Stimulated activated naive CD8-positive, alpha-beta T cell treated with anti-CD3 and anti-CD28 coated beads, Interleukin-15, Interleukin-2, amounts not matched to agents 100 ng/mL and 50 ng/mL, for 24 hours (primary cell): ENCODE data around the gene DYNC1H1.
"Not testable (repeated sequence)": the region's sequence is repeated elsewhere in the genome, so short reads cannot be mapped to it uniquely, and the experiment has no call there.

Experiments used
- H3K27ac Mint-ChIP-seq: one replicate; pipeline ENCODE4 v1.8.0; 2021; ENCODE audit warnings: mild to moderate bottlenecking, mixed read lengths
- H3K27me3 Mint-ChIP-seq: one replicate; pipeline ENCODE4 v1.8.0; 2021; ENCODE audit warnings: mixed read lengths
- H3K36me3 Mint-ChIP-seq: one replicate; pipeline ENCODE4 v1.8.0; 2021; ENCODE audit warnings: low read depth, mixed read lengths
- H3K4me1 Mint-ChIP-seq: one replicate; pipeline ENCODE4 v1.8.0; 2021; ENCODE audit warnings: low read depth, mixed read lengths
- H3K4me3 Mint-ChIP-seq: one replicate; pipeline ENCODE4 v1.8.0; 2021; ENCODE audit warnings: mild to moderate bottlenecking, mixed read lengths
- H3K9me3 Mint-ChIP-seq: one replicate; pipeline ENCODE4 v1.8.0; 2021; ENCODE audit warnings: mixed read lengths

Gene DYNC1H1

GRCh38 chr14:102058961-102059360 lies 94.6 kb downstream of the DYNC1H1 start:
- Mint-ChIP-seq H3K27me3 (no peaks in the 10 kb centered on the region), H3K9me3 (no peaks in the 10 kb centered on the region), H3K4me1 (peaks cover 14% of the 10 kb centered on the region), H3K4me3 (no peak overlapping the region), H3K36me3 (no peaks in the 10 kb centered on the region), H3K27ac (no peak overlapping the region)

GRCh38 chr14:102063109-102063807 lies 98.9 kb downstream of the DYNC1H1 start:
- Mint-ChIP-seq H3K27me3 (no peaks in the 10 kb centered on the region), H3K4me3 (no peak overlapping the region), H3K9me3 (no peaks in the 10 kb centered on the region), H3K4me1 (peaks cover 6% of the 10 kb centered on the region), H3K36me3 (no peaks in the 10 kb centered on the region), H3K27ac (no peak overlapping the region)

- no peak overlapping the region for H3K4me3 Mint-ChIP-seq
- no peaks in the 10 kb centered on the region for H3K27me3 Mint-ChIP-seq
- peaks cover 5% of the 10 kb centered on the region for H3K4me1 Mint-ChIP-seq
- H3K27ac Mint-ChIP-seq, result no peak overlapping the region
- no peaks in the 10 kb centered on the region for H3K36me3 Mint-ChIP-seq
- no peaks in the 10 kb centered on the region for H3K9me3 Mint-ChIP-seq
Observed at GRCh38 chr14:102063808-102064429, 99.5 kb downstream of the DYNC1H1 start.

- not testable (repeated sequence) for H3K36me3 Mint-ChIP-seq, H3K27me3 Mint-ChIP-seq, H3K4me3 Mint-ChIP-seq, H3K4me1 Mint-ChIP-seq, H3K9me3 Mint-ChIP-seq, H3K27ac Mint-ChIP-seq
Observed at GRCh38 chr14:102064590-102064989, 100.2 kb downstream of the DYNC1H1 start.

GRCh38 chr14:102066041-102066451 lies 101.7 kb downstream of the DYNC1H1 start:
- Mint-ChIP-seq H3K27me3 (no peaks in the 10 kb centered on the region), H3K4me3 (no peak overlapping the region), H3K9me3 (no peaks in the 10 kb centered on the region), H3K27ac (no peak overlapping the region), H3K4me1 (peaks cover 6% of the 10 kb centered on the region), H3K36me3 (no peaks in the 10 kb centered on the region)

- H3K4me3 Mint-ChIP-seq, result no peak overlapping the region
- peaks cover 11% of the 10 kb centered on the region for H3K4me1 Mint-ChIP-seq
- no peaks in the 10 kb centered on the region for H3K27me3 Mint-ChIP-seq
- peaks cover 10% of the 10 kb centered on the region for H3K36me3 Mint-ChIP-seq
- H3K27ac Mint-ChIP-seq, result no peak overlapping the region
- H3K9me3 Mint-ChIP-seq, result no peaks in the 10 kb centered on the region
Observed at GRCh38 chr14:102071283-102071998, 107.1 kb downstream of the DYNC1H1 start.

GRCh38 chr14:102074415-102074964 lies 110.1 kb downstream of the DYNC1H1 start:
- H3K4me1 Mint-ChIP-seq, result peaks cover 10% of the 10 kb centered on the region
- H3K36me3 Mint-ChIP-seq, result peaks cover 26% of the 10 kb centered on the region
- no peak overlapping the region for H3K4me3 Mint-ChIP-seq
- no peaks in the 10 kb centered on the region for H3K9me3 Mint-ChIP-seq
- H3K27ac Mint-ChIP-seq, result no peak overlapping the region
- H3K27me3 Mint-ChIP-seq, result no peaks in the 10 kb centered on the region

- Mint-ChIP-seq H3K9me3 (no peaks in the 10 kb centered on the region), H3K4me1 (peaks cover 12% of the 10 kb centered on the region), H3K27me3 (no peaks in the 10 kb centered on the region), H3K4me3 (no peak overlapping the region), H3K36me3 (peaks cover 32% of the 10 kb centered on the region), H3K27ac (no peak overlapping the region)
Observed at GRCh38 chr14:102075155-102075554, 110.8 kb downstream of the DYNC1H1 start.

GRCh38 chr14:102077382-102077709 lies 113.0 kb downstream of the DYNC1H1 start:
- Mint-ChIP-seq H3K9me3 (no peaks in the 10 kb centered on the region), H3K36me3 (peaks cover 50% of the 10 kb centered on the region), H3K4me3 (no peak overlapping the region), H3K4me1 (peaks cover 24% of the 10 kb centered on the region), H3K27me3 (no peaks in the 10 kb centered on the region), H3K27ac (no peak overlapping the region)

GRCh38 chr14:102078361-102078791 lies 114.0 kb downstream of the DYNC1H1 start:
- H3K27ac Mint-ChIP-seq, result peak overlapping the region; percentile 42
- H3K36me3 Mint-ChIP-seq, result peaks cover 60% of the 10 kb centered on the region
- peaks cover 34% of the 10 kb centered on the region for H3K4me1 Mint-ChIP-seq
- H3K4me3 Mint-ChIP-seq, H3K27me3 Mint-ChIP-seq, H3K9me3 Mint-ChIP-seq: not testable (repeated sequence)

GRCh38 chr14:102078831-102079699 lies 114.7 kb downstream of the DYNC1H1 start:
- Mint-ChIP-seq H3K4me1 (peaks cover 41% of the 10 kb centered on the region), H3K27ac (peak overlapping the region; percentile 71), H3K36me3 (peaks cover 66% of the 10 kb centered on the region), H3K9me3 (no peaks in the 10 kb centered on the region), H3K4me3 (no peak overlapping the region), H3K27me3 (no peaks in the 10 kb centered on the region)

GRCh38 chr14:102079700-102079979 lies 115.3 kb downstream of the DYNC1H1 start:
- H3K4me1 Mint-ChIP-seq, result peaks cover 46% of the 10 kb centered on the region
- H3K4me3 Mint-ChIP-seq, result no peak overlapping the region
- H3K27ac Mint-ChIP-seq, result peak overlapping the region; percentile 71
- no peaks in the 10 kb centered on the region for H3K27me3 Mint-ChIP-seq
- no peaks in the 10 kb centered on the region for H3K9me3 Mint-ChIP-seq
- H3K36me3 Mint-ChIP-seq, result peaks cover 68% of the 10 kb centered on the region

GRCh38 chr14:102080183-102081080 lies 116.1 kb downstream of the DYNC1H1 start:
- no peaks in the 10 kb centered on the region for H3K27me3 Mint-ChIP-seq
- H3K27ac Mint-ChIP-seq, result peak overlapping the region; percentile 52
- peaks cover 75% of the 10 kb centered on the region for H3K36me3 Mint-ChIP-seq
- peaks cover 54% of the 10 kb centered on the region for H3K4me1 Mint-ChIP-seq
- no peaks in the 10 kb centered on the region for H3K9me3 Mint-ChIP-seq
- H3K4me3 Mint-ChIP-seq, result no peak overlapping the region
